Keratinocyte (primary cell): ENCODE data around the gene SSPN.

Source experiments
- CTCF ChIP-seq, 3 experiments: IDR thresholded peaks in 1 of 3; conservative IDR thresholded peaks in 1 of 3; optimal IDR thresholded peaks in 1 of 3; 2 replicates in 2 of 3; 3 replicates in 1 of 3; pipeline versions ENCODE3 to v1.5.1; 2011; ENCODE audit warnings: low read length in 3 of 3, mild to moderate bottlenecking in 3 of 3, moderate library complexity in 2 of 3, control low read depth in 1 of 3, inconsistent platforms in 1 of 3; ENCODE audit not compliant: insufficient read depth in 2 of 3; ENCODE audit errors: extremely low read depth in 1 of 3
- EZH2 ChIP-seq: IDR thresholded peaks from one replicate; pipeline ENCODE4 v1.6.1; 2012; ENCODE audit warnings: inconsistent platforms, mild to moderate bottlenecking, low read length, moderate library complexity

- TF ChIP-seq CTCF (optimal IDR thresholded peaks at IDR 0.05 in 1 of 3, IDR thresholded peaks at IDR 0.05 in 1 of 3, conservative IDR thresholded peaks at IDR 0.05 in 1 of 3; ENCODE audit: extremely low read depth in 1 of 3, insufficient read depth in 2 of 3, low read length in 3 of 3) (no peak), EZH2 (no peak)
These were observed 52.5 kb downstream of the SSPN start for GRCh38 chr12:26247873-26248272.
